Measurements from ENCODE around the gene UFSP2.

DNA sequence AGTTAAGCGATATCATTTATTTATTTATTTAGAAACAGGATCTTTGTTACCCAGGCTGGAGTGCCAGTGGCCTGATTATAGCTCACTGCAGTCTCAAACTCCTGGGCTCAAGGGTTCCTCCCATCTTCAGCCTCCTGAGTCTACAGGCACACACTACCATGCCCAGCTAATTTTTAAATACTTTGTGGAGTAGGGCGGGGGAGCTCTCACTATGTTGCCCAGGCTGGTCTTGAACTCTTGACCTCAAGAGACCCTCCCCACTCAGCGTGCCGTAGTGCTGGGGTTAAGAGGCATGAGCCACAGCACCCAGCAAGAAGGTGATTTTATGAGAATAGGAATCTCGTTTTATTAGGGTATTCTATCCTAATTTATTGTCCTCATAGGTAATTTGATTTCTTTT is 3.9 kb upstream of the UFSP2 start:
- TF ChIP-seq, protein P1, sequence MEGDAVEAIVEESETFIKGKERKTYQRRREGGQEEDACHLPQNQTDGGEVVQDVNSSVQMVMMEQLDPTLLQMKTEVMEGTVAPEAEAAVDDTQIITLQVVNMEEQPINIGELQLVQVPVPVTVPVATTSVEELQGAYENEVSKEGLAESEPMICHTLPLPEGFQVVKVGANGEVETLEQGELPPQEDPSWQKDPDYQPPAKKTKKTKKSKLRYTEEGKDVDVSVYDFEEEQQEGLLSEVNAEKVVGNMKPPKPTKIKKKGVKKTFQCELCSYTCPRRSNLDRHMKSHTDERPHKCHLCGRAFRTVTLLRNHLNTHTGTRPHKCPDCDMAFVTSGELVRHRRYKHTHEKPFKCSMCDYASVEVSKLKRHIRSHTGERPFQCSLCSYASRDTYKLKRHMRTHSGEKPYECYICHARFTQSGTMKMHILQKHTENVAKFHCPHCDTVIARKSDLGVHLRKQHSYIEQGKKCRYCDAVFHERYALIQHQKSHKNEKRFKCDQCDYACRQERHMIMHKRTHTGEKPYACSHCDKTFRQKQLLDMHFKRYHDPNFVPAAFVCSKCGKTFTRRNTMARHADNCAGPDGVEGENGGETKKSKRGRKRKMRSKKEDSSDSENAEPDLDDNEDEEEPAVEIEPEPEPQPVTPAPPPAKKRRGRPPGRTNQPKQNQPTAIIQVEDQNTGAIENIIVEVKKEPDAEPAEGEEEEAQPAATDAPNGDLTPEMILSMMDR (conservative IDR thresholded peaks at IDR 0.05 in 1 of 2, IDR thresholded peaks at IDR 0.05 in 1 of 2; ENCODE audit: low read depth in 1 of 2, low read length in 2 of 2) = no peak
- TF ChIP-seq EZH2 (IDR thresholded peaks at IDR 0.05; ENCODE audit: low read length, missing control alignments) = no peak
